ENCODE measurements around the gene ZNF106.
A peak's percentile ranks its signal among the peaks of the same experiment; 100 is the strongest.

ZNF106 gene

GRCh38 chr15:42374810-42375209 is 116.1 kb downstream of the ZNF106 start:
- H3K4me1 ChIP-seq (ENCODE audit: control insufficient read depth in 1 of 2, insufficient read depth in 1 of 2, low read depth in 1 of 2, low read length in 1 of 2), result peaks cover 16 to 23% of the 10 kb centered on the region in 2 experiments
- no peak for TF ChIP-seq CTCF (IDR thresholded peaks at IDR 0.05)
- no peaks in the 10 kb centered on the region for H3K36me3 ChIP-seq
- H3K9me3 ChIP-seq, result no peaks in the 10 kb centered on the region
- H3K4me3 ChIP-seq (ENCODE audit: low read depth in 1 of 2, low read length in 1 of 2), result no peak overlapping the region
- no peak overlapping the region for H3K27ac ChIP-seq
- no peaks in the 10 kb centered on the region for H3K27me3 ChIP-seq

- peaks cover 25 to 32% of the 10 kb centered on the region in 2 experiments for H3K4me1 ChIP-seq (ENCODE audit: control insufficient read depth in 1 of 2, insufficient read depth in 1 of 2, low read depth in 1 of 2, low read length in 1 of 2)
- TF ChIP-seq CTCF (IDR thresholded peaks at IDR 0.05), result no peak
- no peaks in the 10 kb centered on the region for H3K36me3 ChIP-seq
- H3K27ac ChIP-seq, result no peak overlapping the region
- H3K9me3 ChIP-seq, result no peaks in the 10 kb centered on the region
- no peaks in the 10 kb centered on the region for H3K27me3 ChIP-seq
- no peak overlapping the region for H3K4me3 ChIP-seq (ENCODE audit: low read depth in 1 of 2, low read length in 1 of 2)
These were observed 117.0 kb downstream of the ZNF106 start for GRCh38 chr15:42373936-42374335.

- no peak for TF ChIP-seq CTCF (IDR thresholded peaks at IDR 0.05)
- no peak overlapping the region for H3K27ac ChIP-seq
- no peaks in the 10 kb centered on the region for H3K9me3 ChIP-seq
- H3K36me3 ChIP-seq, result no peaks in the 10 kb centered on the region
- no peaks in the 10 kb centered on the region for H3K27me3 ChIP-seq
- H3K4me1 ChIP-seq (ENCODE audit: control insufficient read depth in 1 of 2, insufficient read depth in 1 of 2, low read depth in 1 of 2, low read length in 1 of 2), result peaks cover 32 to 38% of the 10 kb centered on the region in 2 experiments
- H3K4me3 ChIP-seq (ENCODE audit: low read depth in 1 of 2, low read length in 1 of 2), result no peak overlapping the region
These were observed 117.7 kb downstream of the ZNF106 start for GRCh38 chr15:42373274-42373673.

- H3K27ac ChIP-seq, result peak overlapping the region; percentile 87
These were observed 119.8 kb downstream of the ZNF106 start for GRCh38 chr15:42371096-42371495.

GRCh38 chr15:42368096-42368495 is 122.8 kb downstream of the ZNF106 start:
- Histone ChIP-seq H3K9me3 (no peaks in the 10 kb centered on the region), H3K36me3 (no peaks in the 10 kb centered on the region), H3K27me3 (no peaks in the 10 kb centered on the region), H3K27ac (peak overlapping the region; percentile 87), H3K4me1 (ENCODE audit: control insufficient read depth in 1 of 2, insufficient read depth in 1 of 2, low read depth in 1 of 2, low read length in 1 of 2) (peaks cover 84 to 86% of the 10 kb centered on the region in 2 experiments), H3K4me3 (ENCODE audit: low read depth in 1 of 2, low read length in 1 of 2) (peak overlapping the region in 1 of 2 experiments; percentile 34)
- TF ChIP-seq CTCF (IDR thresholded peaks at IDR 0.05), result no peak

More at GRCh38 chr15:42371096-42371495, 119.8 kb downstream of the ZNF106 start:
- Histone ChIP-seq H3K4me1 (ENCODE audit: control insufficient read depth in 1 of 2, insufficient read depth in 1 of 2, low read depth in 1 of 2, low read length in 1 of 2) (peaks cover 54 to 59% of the 10 kb centered on the region in 2 experiments), H3K36me3 (no peaks in the 10 kb centered on the region), H3K27me3 (no peaks in the 10 kb centered on the region), H3K9me3 (no peaks in the 10 kb centered on the region), H3K4me3 (ENCODE audit: low read depth in 1 of 2, low read length in 1 of 2) (no peak overlapping the region)
- no peak for TF ChIP-seq CTCF (IDR thresholded peaks at IDR 0.05)

- TF ChIP-seq CTCF (IDR thresholded peaks at IDR 0.05), result no peak
- Histone ChIP-seq H3K4me3 (ENCODE audit: low read depth in 1 of 2, low read length in 1 of 2) (peak overlapping the region; percentile 15 to 34), H3K4me1 (ENCODE audit: control insufficient read depth in 1 of 2, insufficient read depth in 1 of 2, low read depth in 1 of 2, low read length in 1 of 2) (peaks cover 94 to 97% of the 10 kb centered on the region in 2 experiments)
These were observed 123.9 kb downstream of the ZNF106 start for GRCh38 chr15:42367041-42367440.

More at GRCh38 chr15:42367041-42367440, 123.9 kb downstream of the ZNF106 start:
- Histone ChIP-seq H3K9me3 (no peaks in the 10 kb centered on the region), H3K27ac (peak overlapping the region; percentile 87), H3K27me3 (no peaks in the 10 kb centered on the region), H3K36me3 (no peaks in the 10 kb centered on the region)

Measured in neutrophil (primary cell).